OCI-LY1 (cell line): ENCODE results near the gene SALL2.

Experiments used
- H2AFZ ChIP-seq: fragments of 200-600 bp; sonication (generic), shearing (Covaris generic); 2 replicates; pipeline ENCODE4 v1.6.0; 2014; ENCODE audit warnings: antibody characterized with exemption, mild to moderate bottlenecking, low read length
- H3F3A ChIP-seq: fragments of 200-600 bp; sonication (generic), shearing (Covaris generic); 2 replicates; pipeline ENCODE4 v1.6.0; 2014; ENCODE audit warnings: mild to moderate bottlenecking, antibody characterized with exemption, low read length, moderate library complexity; ENCODE audit not compliant: insufficient read depth
- H3K27ac ChIP-seq: fragments of 200-600 bp; sonication (generic); 2 replicates; pipeline ENCODE4 v1.5.1; 2014; ENCODE audit warnings: low read length, mixed run types, mild to moderate bottlenecking, low read depth; ENCODE audit not compliant: poor library complexity, severe bottlenecking
- H3K27me3 ChIP-seq: fragments of 200-600 bp; sonication (generic); 2 replicates; pipeline ENCODE4 v1.6.0; 2014; ENCODE audit warnings: antibody characterized with exemption, mild to moderate bottlenecking, low read length, moderate library complexity; ENCODE audit not compliant: insufficient read depth
- H3K36me3 ChIP-seq: fragments of 200-600 bp; sonication (generic); 2 replicates; pipeline ENCODE4 v1.6.1; 2014; ENCODE audit warnings: mild to moderate bottlenecking, antibody characterized with exemption, low read length, moderate library complexity, mixed read lengths; ENCODE audit not compliant: insufficient read depth
- H3K4me1 ChIP-seq: fragments of 200-600 bp; sonication (generic); 2 replicates; pipeline ENCODE4 v1.5.1; 2014; ENCODE audit warnings: mild to moderate bottlenecking, low read length, moderate library complexity; ENCODE audit not compliant: insufficient read depth, severe bottlenecking
- H3K4me2 ChIP-seq: fragments of 200-600 bp; sonication (generic), shearing (Covaris generic); 2 replicates; pipeline ENCODE4 v1.6.1; 2014; ENCODE audit warnings: low read length
- H3K4me3 ChIP-seq: fragments of 200-600 bp; sonication (generic); 2 replicates; pipeline ENCODE4 v1.5.1; 2014; ENCODE audit warnings: low read length, low read depth, mild to moderate bottlenecking, mixed read lengths; ENCODE audit not compliant: poor library complexity, severe bottlenecking
- H3K79me2 ChIP-seq: fragments of 200-600 bp; shearing (Covaris generic); 2 replicates; pipeline ENCODE4 v1.6.1; 2016; ENCODE audit warnings: mixed run types, low read length, mixed read lengths; ENCODE audit not compliant: insufficient read depth
- H3K9ac ChIP-seq: fragments of 200-600 bp; sonication (generic), shearing (Covaris generic); 2 replicates; pipeline ENCODE4 v1.6.1; 2014; ENCODE audit warnings: mild to moderate bottlenecking, low read length, mixed read lengths
- H3K9me2 ChIP-seq: fragments of 200-600 bp; sonication (generic), shearing (Covaris generic); 2 replicates; pipeline ENCODE4 v1.6.1; 2014; ENCODE audit warnings: low read depth, mild to moderate bottlenecking, low read length, mixed read lengths
- H3K9me3 ChIP-seq: fragments of 200-600 bp; shearing (Covaris generic); 2 replicates; pipeline ENCODE4 v1.6.1; 2014; ENCODE audit warnings: low read length, mixed read lengths
- H4K20me1 ChIP-seq: fragments of 200-600 bp; sonication (generic), shearing (Covaris generic); 2 replicates; pipeline ENCODE4 v1.6.0; 2016; ENCODE audit warnings: mild to moderate bottlenecking, low read length; ENCODE audit not compliant: insufficient read depth
- EZH2 ChIP-seq: fragments of 200-600 bp; sonication (generic), shearing (Covaris generic); IDR thresholded peaks from 2 replicates; pipeline ENCODE4 v1.8.0; 2017; ENCODE audit warnings: borderline replicate concordance, mixed run types, mild to moderate bottlenecking, antibody characterized with exemption, low read length, moderate library complexity, mixed read lengths
- TF ChIP-seq, protein P1 (sequence below): fragments of 200-600 bp; sonication (generic), shearing (Covaris generic); IDR thresholded peaks from 2 replicates; pipeline ENCODE4 v1.5.1; 2017; ENCODE audit warnings: mild to moderate bottlenecking, antibody characterized with exemption, low read length, moderate library complexity, mixed read lengths

SALL2 gene

DNA sequence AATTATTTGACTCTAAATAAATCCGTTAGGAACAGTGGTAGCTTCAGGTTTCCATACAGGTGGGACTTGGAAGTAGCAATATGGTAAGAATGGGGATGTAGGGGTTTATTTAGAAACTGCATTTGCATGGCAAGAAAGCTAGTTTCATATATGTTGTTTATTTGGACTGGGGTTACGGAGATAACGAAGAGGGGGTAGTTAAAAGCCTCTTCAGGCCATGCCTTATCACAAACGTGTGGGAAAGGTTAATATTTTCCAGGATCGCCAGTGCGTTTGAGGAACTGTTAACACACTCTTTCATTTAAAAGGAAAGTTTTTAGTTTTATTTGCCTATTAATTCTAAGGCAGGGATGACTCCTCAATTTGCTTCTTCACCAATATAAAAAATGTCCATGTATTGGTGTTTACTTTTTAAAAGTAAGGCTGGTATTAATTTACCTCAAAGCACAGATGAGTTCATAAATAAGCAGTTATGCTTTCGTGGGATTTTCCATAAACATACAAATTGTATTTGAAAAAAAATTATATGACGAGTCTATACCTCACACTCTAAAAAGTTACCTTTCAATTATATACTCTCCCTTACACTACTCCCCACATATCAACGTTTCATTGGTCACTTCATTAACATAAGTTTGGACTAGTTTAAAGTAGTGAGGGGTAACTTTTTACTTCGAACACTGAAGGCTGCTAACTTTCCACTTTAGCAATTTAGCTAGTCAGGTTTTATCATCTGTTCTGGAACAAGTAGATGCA, 50.2 kb downstream of the SALL2 start:
- H3K27me3 ChIP-seq: no peaks in the 10 kb centered on the region
- peak overlapping the region; percentile 84 for H3K4me2 ChIP-seq
- peaks cover 13% of the 10 kb centered on the region; the same call in 1 of the 2 replicates for H3K36me3 ChIP-seq
- H3K4me3 ChIP-seq: peak overlapping the region; percentile 94
- H3K9ac ChIP-seq: peak overlapping the region; percentile 80
- H3K27ac ChIP-seq: peak overlapping the region; percentile 56
- H3F3A ChIP-seq: no peaks in the 10 kb centered on the region
- TF ChIP-seq EZH2: no peak
- TF ChIP-seq, protein P1, sequence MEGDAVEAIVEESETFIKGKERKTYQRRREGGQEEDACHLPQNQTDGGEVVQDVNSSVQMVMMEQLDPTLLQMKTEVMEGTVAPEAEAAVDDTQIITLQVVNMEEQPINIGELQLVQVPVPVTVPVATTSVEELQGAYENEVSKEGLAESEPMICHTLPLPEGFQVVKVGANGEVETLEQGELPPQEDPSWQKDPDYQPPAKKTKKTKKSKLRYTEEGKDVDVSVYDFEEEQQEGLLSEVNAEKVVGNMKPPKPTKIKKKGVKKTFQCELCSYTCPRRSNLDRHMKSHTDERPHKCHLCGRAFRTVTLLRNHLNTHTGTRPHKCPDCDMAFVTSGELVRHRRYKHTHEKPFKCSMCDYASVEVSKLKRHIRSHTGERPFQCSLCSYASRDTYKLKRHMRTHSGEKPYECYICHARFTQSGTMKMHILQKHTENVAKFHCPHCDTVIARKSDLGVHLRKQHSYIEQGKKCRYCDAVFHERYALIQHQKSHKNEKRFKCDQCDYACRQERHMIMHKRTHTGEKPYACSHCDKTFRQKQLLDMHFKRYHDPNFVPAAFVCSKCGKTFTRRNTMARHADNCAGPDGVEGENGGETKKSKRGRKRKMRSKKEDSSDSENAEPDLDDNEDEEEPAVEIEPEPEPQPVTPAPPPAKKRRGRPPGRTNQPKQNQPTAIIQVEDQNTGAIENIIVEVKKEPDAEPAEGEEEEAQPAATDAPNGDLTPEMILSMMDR: no peak
- no peaks in the 10 kb centered on the region for H3K9me3 ChIP-seq
- H2AFZ ChIP-seq: peak overlapping the region; percentile 60; the same call in 1 of the 2 replicates
- peaks cover 18% of the 10 kb centered on the region for H3K79me2 ChIP-seq
- no peaks in the 10 kb centered on the region for H3K9me2 ChIP-seq
- no peaks in the 10 kb centered on the region for H4K20me1 ChIP-seq
- H3K4me1 ChIP-seq: peaks cover 21% of the 10 kb centered on the region
